ENCODE data around the gene PAQR7. TPM values are rescaled to one million over a fixed set of nuclear protein-coding genes. Genes with fewer than 3 reads are reported as not detected.

The PAQR7 gene
- total RNA-seq, 1 experiment from 2014 or later: 4.4 TPM

- intact Hi-C loops (cut with micrococcal nuclease): loop anchor here (5.0 kb wide), 1 partner anchor 48 kb away; no protein-coding TSS in a partner anchor
- CTCF ChIA-PET: interaction anchor here (0.6 to 1.2 kb wide), 4 partner anchors 8 to 188 kb away, joined by 3 to 4 read pairs (median 4); no protein-coding TSS in a partner anchor
- Mint-ChIP-seq H3K9me3 (ENCODE audit: unreplicated experiment) (no peaks in the 10 kb centered on the region), H3K36me3 (ENCODE audit: insufficient read depth, unreplicated experiment) (peaks cover 9% of the 10 kb centered on the region), H3K4me1 (ENCODE audit: insufficient read depth, unreplicated experiment) (peaks cover 15% of the 10 kb centered on the region), H3K27ac (ENCODE audit: low read depth, unreplicated experiment) (no peak overlapping the region), H3K4me3 (ENCODE audit: unreplicated experiment) (no peak overlapping the region), H3K27me3 (ENCODE audit: insufficient read depth, unreplicated experiment) (no peaks in the 10 kb centered on the region)
- POLR2A ChIA-PET: interaction anchor here (0.8 to 3.4 kb wide), 12 partner anchors 9 to 439 kb away, joined by 3 to 25 read pairs (median 6); partner anchors contain the start of genes MTFR1L and PAFAH2
- no peak for DNase-seq (ENCODE audit: unreplicated experiment)
- no TSS peak for BruUV-seq (replicated peaks)
- no peak for TF ChIP-seq CTCF (IDR thresholded peaks at IDR 0.05; ENCODE audit: unreplicated experiment)
Measured at GRCh38 chr1:25870614-25871013, 4.9 kb downstream of the PAQR7 start.

GRCh38 chr1:25869909-25870606, 5.5 kb downstream of the PAQR7 start:
- intact Hi-C loops (cut with micrococcal nuclease): loop anchor here (5.0 kb wide), 1 partner anchor 48 kb away; no protein-coding TSS in a partner anchor
- CTCF ChIA-PET: interaction anchor here (0.7 to 1.2 kb wide), 3 partner anchors 8 to 25 kb away, joined by 3 to 4 read pairs (median 4); no protein-coding TSS in a partner anchor
- Mint-ChIP-seq H3K4me1 (ENCODE audit: insufficient read depth, unreplicated experiment) (peaks cover 14% of the 10 kb centered on the region), H3K4me3 (ENCODE audit: unreplicated experiment) (no peak overlapping the region), H3K36me3 (ENCODE audit: insufficient read depth, unreplicated experiment) (peaks cover 9% of the 10 kb centered on the region), H3K9me3 (ENCODE audit: unreplicated experiment) (no peaks in the 10 kb centered on the region), H3K27me3 (ENCODE audit: insufficient read depth, unreplicated experiment) (no peaks in the 10 kb centered on the region), H3K27ac (ENCODE audit: low read depth, unreplicated experiment) (no peak overlapping the region)
- DNase-seq (ENCODE audit: unreplicated experiment): no peak
- POLR2A ChIA-PET: interaction anchor here (0.8 to 3.4 kb wide), 12 partner anchors 8 to 438 kb away, joined by 3 to 25 read pairs (median 5); partner anchors contain the start of genes MTFR1L and PAFAH2
- no peak for TF ChIP-seq CTCF (IDR thresholded peaks at IDR 0.05; ENCODE audit: unreplicated experiment)
- no TSS peak for BruUV-seq (replicated peaks)

- no peaks in the 10 kb centered on the region for H3K27me3 Mint-ChIP-seq (ENCODE audit: insufficient read depth, unreplicated experiment)
- no peak overlapping the region for H3K4me3 Mint-ChIP-seq (ENCODE audit: unreplicated experiment)
- intact Hi-C loops (cut with micrococcal nuclease): no loop called here
- peaks cover 9% of the 10 kb centered on the region for H3K4me1 Mint-ChIP-seq (ENCODE audit: insufficient read depth, unreplicated experiment)
- ChIA-PET POLR2A (interaction anchor here (1.7 kb wide), 1 partner anchor 47 kb away, joined by 4 read pairs; the partner anchor contains the start of gene MTFR1L), CTCF (interaction anchor here (0.7 to 1.4 kb wide), 2 partner anchors 24 to 26 kb away, joined by 3 read pairs; no protein-coding TSS in a partner anchor)
- DNase-seq (ENCODE audit: unreplicated experiment): no peak
- peaks cover 9% of the 10 kb centered on the region for H3K36me3 Mint-ChIP-seq (ENCODE audit: insufficient read depth, unreplicated experiment)
- no TSS peak for BruUV-seq (replicated peaks)
- TF ChIP-seq CTCF (IDR thresholded peaks at IDR 0.05; ENCODE audit: unreplicated experiment): no peak
- H3K27ac Mint-ChIP-seq (ENCODE audit: low read depth, unreplicated experiment): no peak overlapping the region
- H3K9me3 Mint-ChIP-seq (ENCODE audit: unreplicated experiment): no peaks in the 10 kb centered on the region
Measured at GRCh38 chr1:25867210-25867991, 8.1 kb downstream of the PAQR7 start.

- Mint-ChIP-seq H3K4me3 (ENCODE audit: unreplicated experiment) (no peak overlapping the region), H3K4me1 (ENCODE audit: insufficient read depth, unreplicated experiment) (peaks cover 8% of the 10 kb centered on the region), H3K36me3 (ENCODE audit: insufficient read depth, unreplicated experiment) (peaks cover 9% of the 10 kb centered on the region), H3K27me3 (ENCODE audit: insufficient read depth, unreplicated experiment) (no peaks in the 10 kb centered on the region), H3K27ac (ENCODE audit: low read depth, unreplicated experiment) (no peak overlapping the region), H3K9me3 (ENCODE audit: unreplicated experiment) (no peaks in the 10 kb centered on the region)
- no TSS peak for BruUV-seq (replicated peaks)
- intact Hi-C loops (cut with micrococcal nuclease): no loop called here
- ChIA-PET CTCF (no interaction called here), POLR2A (no interaction called here)
- no peak for TF ChIP-seq CTCF (IDR thresholded peaks at IDR 0.05; ENCODE audit: unreplicated experiment)
- no peak for DNase-seq (ENCODE audit: unreplicated experiment)
Measured at GRCh38 chr1:25866288-25866687, 9.2 kb downstream of the PAQR7 start.

Data from MCF 10A (cell line).